HG03342 (cell line): ENCODE measurements around the gene SHC3.

ENCODE experiments used
- ATAC-seq: cut with Tn5 transposase; IDR thresholded peaks from one replicate; pipeline ENCODE4 v1.9.1; 2021; ENCODE audit warnings: mild to moderate bottlenecking, moderate library complexity; ENCODE audit not compliant: unreplicated experiment

Gene SHC3

GRCh38 chr9:89006996-89007967, 171.3 kb downstream of the SHC3 start:
- ATAC-seq = no peak

- no peak for ATAC-seq
Observed at GRCh38 chr9:89006267-89006666, 172.4 kb downstream of the SHC3 start.

- no peak for ATAC-seq
Observed at GRCh38 chr9:89005323-89005722, 173.3 kb downstream of the SHC3 start.

- no peak for ATAC-seq
Observed at GRCh38 chr9:89002987-89003386, 175.6 kb downstream of the SHC3 start.

GRCh38 chr9:89001917-89002540, 176.6 kb downstream of the SHC3 start:
- ATAC-seq = no peak

GRCh38 chr9:89000973-89001916, 177.4 kb downstream of the SHC3 start:
- no peak for ATAC-seq

GRCh38 chr9:89000371-89000781, 178.2 kb downstream of the SHC3 start:
- ATAC-seq = no peak

GRCh38 chr9:88998911-88999310, 179.7 kb downstream of the SHC3 start:
- ATAC-seq = no peak

- no peak for ATAC-seq
Observed at GRCh38 chr9:88998503-88998902, 180.1 kb downstream of the SHC3 start.

- ATAC-seq = no peak
Observed at GRCh38 chr9:88997646-88998045, 181.0 kb downstream of the SHC3 start.

- no peak for ATAC-seq
Observed at GRCh38 chr9:88996921-88997235, 181.7 kb downstream of the SHC3 start.

- no peak for ATAC-seq
Observed at GRCh38 chr9:88996046-88996920, 182.3 kb downstream of the SHC3 start.

- ATAC-seq = no peak
Observed at GRCh38 chr9:88995627-88996026, 183.0 kb downstream of the SHC3 start.

GRCh38 chr9:88995200-88995577, 183.4 kb downstream of the SHC3 start:
- no peak for ATAC-seq

GRCh38 chr9:88994469-88995199, 184.0 kb downstream of the SHC3 start:
- ATAC-seq = no peak

- ATAC-seq = no peak
Observed at GRCh38 chr9:88993871-88994460, 184.7 kb downstream of the SHC3 start.

- ATAC-seq = no peak
Observed at GRCh38 chr9:88993327-88993726, 185.3 kb downstream of the SHC3 start.

GRCh38 chr9:88992556-88992955, 186.1 kb downstream of the SHC3 start:
- no peak for ATAC-seq
